ENCODE measurements around the gene MAML2.

DNA sequence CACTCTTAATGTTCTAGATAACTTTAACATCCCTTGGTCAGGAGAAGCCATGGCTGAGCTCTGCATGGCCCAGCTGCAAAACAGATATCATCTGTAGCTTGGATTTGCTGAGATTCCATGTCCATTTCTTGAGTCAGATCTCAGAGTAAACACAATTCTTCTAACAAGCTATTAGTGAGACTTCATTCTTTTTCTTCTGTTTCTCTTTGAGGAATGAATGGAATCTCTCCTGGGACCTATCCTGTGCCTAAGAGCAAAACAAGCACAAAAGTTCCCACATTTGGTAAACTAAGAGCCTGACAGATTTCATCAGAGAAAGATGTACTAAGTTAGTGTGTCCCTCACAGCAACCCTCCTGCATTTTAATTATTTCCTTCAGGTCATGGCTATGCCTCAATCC lies 142.8 kb downstream of the MAML2 start:
- TF ChIP-seq, protein P1, sequence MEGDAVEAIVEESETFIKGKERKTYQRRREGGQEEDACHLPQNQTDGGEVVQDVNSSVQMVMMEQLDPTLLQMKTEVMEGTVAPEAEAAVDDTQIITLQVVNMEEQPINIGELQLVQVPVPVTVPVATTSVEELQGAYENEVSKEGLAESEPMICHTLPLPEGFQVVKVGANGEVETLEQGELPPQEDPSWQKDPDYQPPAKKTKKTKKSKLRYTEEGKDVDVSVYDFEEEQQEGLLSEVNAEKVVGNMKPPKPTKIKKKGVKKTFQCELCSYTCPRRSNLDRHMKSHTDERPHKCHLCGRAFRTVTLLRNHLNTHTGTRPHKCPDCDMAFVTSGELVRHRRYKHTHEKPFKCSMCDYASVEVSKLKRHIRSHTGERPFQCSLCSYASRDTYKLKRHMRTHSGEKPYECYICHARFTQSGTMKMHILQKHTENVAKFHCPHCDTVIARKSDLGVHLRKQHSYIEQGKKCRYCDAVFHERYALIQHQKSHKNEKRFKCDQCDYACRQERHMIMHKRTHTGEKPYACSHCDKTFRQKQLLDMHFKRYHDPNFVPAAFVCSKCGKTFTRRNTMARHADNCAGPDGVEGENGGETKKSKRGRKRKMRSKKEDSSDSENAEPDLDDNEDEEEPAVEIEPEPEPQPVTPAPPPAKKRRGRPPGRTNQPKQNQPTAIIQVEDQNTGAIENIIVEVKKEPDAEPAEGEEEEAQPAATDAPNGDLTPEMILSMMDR (IDR thresholded peaks at IDR 0.05; ENCODE audit: low read length) = no peak
- TF ChIP-seq EZH2phosphoT487 (IDR thresholded peaks at IDR 0.05; ENCODE audit: low read length) (no peak), EZH2 (optimal IDR thresholded peaks at IDR 0.05; ENCODE audit: low read depth, low read length) (no peak)

Data from MM.1S (cell line).